Measurements from ENCODE around the gene FAM98B.

The FAM98B gene

GRCh38 chr15:38461066-38461833 lies 7.3 kb downstream of the FAM98B start:
- Histone ChIP-seq H3K27me3 (ENCODE audit: control insufficient read depth, insufficient read depth, low read length) (no peaks in the 10 kb centered on the region), H3K27ac (ENCODE audit: low read depth, low read length) (no peak overlapping the region), H3K4me1 (ENCODE audit: control insufficient read depth, insufficient read depth, low read length) (no peaks in the 10 kb centered on the region), H3K9me3 (ENCODE audit: control insufficient read depth, insufficient read depth, low read depth, low read length) (no peaks in the 10 kb centered on the region), H3K36me3 (ENCODE audit: control insufficient read depth, insufficient read depth, low read length) (peaks cover 8% of the 10 kb centered on the region; the same call in 1 of the 2 replicates), H3K4me3 (ENCODE audit: low read depth, low read length) (no peak overlapping the region), H3K9ac (ENCODE audit: low read length) (no peak overlapping the region)

GRCh38 chr15:38463893-38464292 lies 10.0 kb downstream of the FAM98B start:
- H3K9ac ChIP-seq (ENCODE audit: low read length), result no peak overlapping the region
- peaks cover 11% of the 10 kb centered on the region for H3K36me3 ChIP-seq (ENCODE audit: control insufficient read depth, insufficient read depth, low read length)
- H3K4me3 ChIP-seq (ENCODE audit: low read depth, low read length), result no peak overlapping the region
- H3K9me3 ChIP-seq (ENCODE audit: control insufficient read depth, insufficient read depth, low read depth, low read length), result no peaks in the 10 kb centered on the region
- H3K4me1 ChIP-seq (ENCODE audit: control insufficient read depth, insufficient read depth, low read length), result no peaks in the 10 kb centered on the region
- H3K27ac ChIP-seq (ENCODE audit: low read depth, low read length), result no peak overlapping the region
- H3K27me3 ChIP-seq (ENCODE audit: control insufficient read depth, insufficient read depth, low read length), result no peaks in the 10 kb centered on the region

GRCh38 chr15:38464675-38465074 lies 10.7 kb downstream of the FAM98B start:
- Histone ChIP-seq H3K9me3 (ENCODE audit: control insufficient read depth, insufficient read depth, low read depth, low read length) (no peaks in the 10 kb centered on the region), H3K4me1 (ENCODE audit: control insufficient read depth, insufficient read depth, low read length) (no peaks in the 10 kb centered on the region), H3K9ac (ENCODE audit: low read length) (no peak overlapping the region), H3K4me3 (ENCODE audit: low read depth, low read length) (no peak overlapping the region), H3K27ac (ENCODE audit: low read depth, low read length) (no peak overlapping the region), H3K27me3 (ENCODE audit: control insufficient read depth, insufficient read depth, low read length) (no peaks in the 10 kb centered on the region), H3K36me3 (ENCODE audit: control insufficient read depth, insufficient read depth, low read length) (peaks cover 7% of the 10 kb centered on the region)

GRCh38 chr15:38470816-38471215 lies 16.9 kb downstream of the FAM98B start:
- Histone ChIP-seq H3K27ac (ENCODE audit: low read depth, low read length) (no peak overlapping the region), H3K4me3 (ENCODE audit: low read depth, low read length) (no peak overlapping the region), H3K27me3 (ENCODE audit: control insufficient read depth, insufficient read depth, low read length) (no peaks in the 10 kb centered on the region), H3K36me3 (ENCODE audit: control insufficient read depth, insufficient read depth, low read length) (peaks cover 38% of the 10 kb centered on the region), H3K9me3 (ENCODE audit: control insufficient read depth, insufficient read depth, low read depth, low read length) (no peaks in the 10 kb centered on the region), H3K4me1 (ENCODE audit: control insufficient read depth, insufficient read depth, low read length) (no peaks in the 10 kb centered on the region), H3K9ac (ENCODE audit: low read length) (no peak overlapping the region)

- peaks cover 46% of the 10 kb centered on the region for H3K36me3 ChIP-seq (ENCODE audit: control insufficient read depth, insufficient read depth, low read length)
- no peaks in the 10 kb centered on the region for H3K9me3 ChIP-seq (ENCODE audit: control insufficient read depth, insufficient read depth, low read depth, low read length)
- H3K4me1 ChIP-seq (ENCODE audit: control insufficient read depth, insufficient read depth, low read length), result no peaks in the 10 kb centered on the region
- no peaks in the 10 kb centered on the region for H3K27me3 ChIP-seq (ENCODE audit: control insufficient read depth, insufficient read depth, low read length)
- no peak overlapping the region for H3K4me3 ChIP-seq (ENCODE audit: low read depth, low read length)
- H3K27ac ChIP-seq (ENCODE audit: low read depth, low read length), result no peak overlapping the region
- no peak overlapping the region for H3K9ac ChIP-seq (ENCODE audit: low read length)
Measured at GRCh38 chr15:38471974-38472373, 18.0 kb downstream of the FAM98B start.

GRCh38 chr15:38474155-38474757 lies 20.3 kb downstream of the FAM98B start:
- peaks cover 50% of the 10 kb centered on the region for H3K36me3 ChIP-seq (ENCODE audit: control insufficient read depth, insufficient read depth, low read length)

GRCh38 chr15:38475361-38475760 lies 21.4 kb downstream of the FAM98B start:
- no peak overlapping the region for H3K27ac ChIP-seq (ENCODE audit: low read depth, low read length)
- no peaks in the 10 kb centered on the region for H3K9me3 ChIP-seq (ENCODE audit: control insufficient read depth, insufficient read depth, low read depth, low read length)
- no peaks in the 10 kb centered on the region for H3K27me3 ChIP-seq (ENCODE audit: control insufficient read depth, insufficient read depth, low read length)
- peaks cover 46% of the 10 kb centered on the region for H3K36me3 ChIP-seq (ENCODE audit: control insufficient read depth, insufficient read depth, low read length)
- H3K9ac ChIP-seq (ENCODE audit: low read length), result no peak overlapping the region
- H3K4me1 ChIP-seq (ENCODE audit: control insufficient read depth, insufficient read depth, low read length), result no peaks in the 10 kb centered on the region
- no peak overlapping the region for H3K4me3 ChIP-seq (ENCODE audit: low read depth, low read length)

More at GRCh38 chr15:38474155-38474757, 20.3 kb downstream of the FAM98B start:
- H3K9me3 ChIP-seq (ENCODE audit: control insufficient read depth, insufficient read depth, low read depth, low read length), result no peaks in the 10 kb centered on the region
- H3K27ac ChIP-seq (ENCODE audit: low read depth, low read length), result no peak overlapping the region
- no peak overlapping the region for H3K9ac ChIP-seq (ENCODE audit: low read length)
- no peak overlapping the region for H3K4me3 ChIP-seq (ENCODE audit: low read depth, low read length)
- H3K27me3 ChIP-seq (ENCODE audit: control insufficient read depth, insufficient read depth, low read length), result no peaks in the 10 kb centered on the region
- H3K4me1 ChIP-seq (ENCODE audit: control insufficient read depth, insufficient read depth, low read length), result no peaks in the 10 kb centered on the region

GRCh38 chr15:38476120-38476519 lies 22.2 kb downstream of the FAM98B start:
- H3K4me3 ChIP-seq (ENCODE audit: low read depth, low read length), result no peak overlapping the region
- no peaks in the 10 kb centered on the region for H3K27me3 ChIP-seq (ENCODE audit: control insufficient read depth, insufficient read depth, low read length)
- no peak overlapping the region for H3K9ac ChIP-seq (ENCODE audit: low read length)
- peaks cover 43% of the 10 kb centered on the region for H3K36me3 ChIP-seq (ENCODE audit: control insufficient read depth, insufficient read depth, low read length)
- no peaks in the 10 kb centered on the region for H3K9me3 ChIP-seq (ENCODE audit: control insufficient read depth, insufficient read depth, low read depth, low read length)
- H3K4me1 ChIP-seq (ENCODE audit: control insufficient read depth, insufficient read depth, low read length), result no peaks in the 10 kb centered on the region
- H3K27ac ChIP-seq (ENCODE audit: low read depth, low read length), result no peak overlapping the region

- Histone ChIP-seq H3K36me3 (ENCODE audit: control insufficient read depth, insufficient read depth, low read length) (peaks cover 50% of the 10 kb centered on the region), H3K9ac (ENCODE audit: low read length) (no peak overlapping the region)
Measured at GRCh38 chr15:38477637-38478036, 23.7 kb downstream of the FAM98B start.

GRCh38 chr15:38479266-38479665 lies 25.3 kb downstream of the FAM98B start:
- Histone ChIP-seq H3K4me1 (ENCODE audit: control insufficient read depth, insufficient read depth, low read length) (no peaks in the 10 kb centered on the region), H3K27me3 (ENCODE audit: control insufficient read depth, insufficient read depth, low read length) (no peaks in the 10 kb centered on the region), H3K9ac (ENCODE audit: low read length) (no peak overlapping the region), H3K27ac (ENCODE audit: low read depth, low read length) (no peak overlapping the region), H3K36me3 (ENCODE audit: control insufficient read depth, insufficient read depth, low read length) (peaks cover 52% of the 10 kb centered on the region), H3K9me3 (ENCODE audit: control insufficient read depth, insufficient read depth, low read depth, low read length) (no peaks in the 10 kb centered on the region), H3K4me3 (ENCODE audit: low read depth, low read length) (no peak overlapping the region)

More at GRCh38 chr15:38477637-38478036, 23.7 kb downstream of the FAM98B start:
- H3K4me3 ChIP-seq (ENCODE audit: low read depth, low read length), result no peak overlapping the region
- H3K27me3 ChIP-seq (ENCODE audit: control insufficient read depth, insufficient read depth, low read length), result no peaks in the 10 kb centered on the region
- no peak overlapping the region for H3K27ac ChIP-seq (ENCODE audit: low read depth, low read length)
- H3K9me3 ChIP-seq (ENCODE audit: control insufficient read depth, insufficient read depth, low read depth, low read length), result no peaks in the 10 kb centered on the region
- H3K4me1 ChIP-seq (ENCODE audit: control insufficient read depth, insufficient read depth, low read length), result no peaks in the 10 kb centered on the region

GRCh38 chr15:38479756-38480155 lies 25.8 kb downstream of the FAM98B start:
- Histone ChIP-seq H3K4me3 (ENCODE audit: low read depth, low read length) (no peak overlapping the region), H3K36me3 (ENCODE audit: control insufficient read depth, insufficient read depth, low read length) (peaks cover 47% of the 10 kb centered on the region), H3K4me1 (ENCODE audit: control insufficient read depth, insufficient read depth, low read length) (no peaks in the 10 kb centered on the region), H3K9ac (ENCODE audit: low read length) (no peak overlapping the region), H3K9me3 (ENCODE audit: control insufficient read depth, insufficient read depth, low read depth, low read length) (no peaks in the 10 kb centered on the region), H3K27ac (ENCODE audit: low read depth, low read length) (no peak overlapping the region), H3K27me3 (ENCODE audit: control insufficient read depth, insufficient read depth, low read length) (no peaks in the 10 kb centered on the region)
